DOHH2 (cell line): Measurements from ENCODE around the gene PMIS2.

Experiments used
- EZH2phosphoT487 ChIP-seq: fragments of 200-600 bp; sonication (generic); IDR thresholded peaks from 2 replicates; pipeline ENCODE4 v1.6.1; 2017; ENCODE audit warnings: borderline replicate concordance, mild to moderate bottlenecking, antibody characterized with exemption, low read length, moderate library complexity, mixed read lengths
- TF ChIP-seq, protein P1 (sequence below): fragments of 200-600 bp; sonication (generic); IDR thresholded peaks from one replicate; pipeline ENCODE4 v1.5.1; 2014; ENCODE audit warnings: antibody characterized with exemption, mild to moderate bottlenecking, low read depth, low read length; ENCODE audit not compliant: poor library complexity, severe bottlenecking

DNA sequence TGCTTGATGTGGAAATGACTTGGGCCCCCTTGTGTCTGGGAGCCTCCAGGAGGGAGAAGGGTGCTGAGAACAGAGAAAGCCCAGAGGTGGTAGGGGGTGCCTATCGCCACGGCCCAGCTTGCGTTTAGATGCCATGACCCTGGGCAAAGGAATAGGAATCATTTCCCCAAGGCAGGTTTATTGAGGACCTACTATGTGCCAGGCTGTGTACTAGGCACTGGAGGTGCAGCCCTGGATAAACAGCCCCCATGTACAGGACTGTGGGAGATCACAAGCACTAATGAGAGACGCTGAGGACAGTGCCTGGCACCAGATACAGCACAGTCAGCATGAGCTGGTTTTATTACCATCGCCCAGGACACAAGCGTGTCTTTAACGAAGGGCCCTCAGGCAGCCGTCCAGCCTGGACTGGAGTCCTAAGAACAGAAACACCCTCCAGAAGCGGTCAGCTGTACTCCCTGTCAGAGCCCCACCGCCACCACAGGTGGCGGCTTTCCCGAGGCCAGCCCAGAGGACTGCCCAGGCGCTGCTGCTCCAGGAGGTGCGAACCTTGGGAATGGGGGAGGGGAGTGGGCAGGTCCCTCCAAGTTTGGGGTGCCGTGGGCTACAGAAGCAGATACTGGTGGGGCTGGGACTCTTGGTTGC lies 36.0 kb upstream of the PMIS2 start:
- TF ChIP-seq, protein P1, sequence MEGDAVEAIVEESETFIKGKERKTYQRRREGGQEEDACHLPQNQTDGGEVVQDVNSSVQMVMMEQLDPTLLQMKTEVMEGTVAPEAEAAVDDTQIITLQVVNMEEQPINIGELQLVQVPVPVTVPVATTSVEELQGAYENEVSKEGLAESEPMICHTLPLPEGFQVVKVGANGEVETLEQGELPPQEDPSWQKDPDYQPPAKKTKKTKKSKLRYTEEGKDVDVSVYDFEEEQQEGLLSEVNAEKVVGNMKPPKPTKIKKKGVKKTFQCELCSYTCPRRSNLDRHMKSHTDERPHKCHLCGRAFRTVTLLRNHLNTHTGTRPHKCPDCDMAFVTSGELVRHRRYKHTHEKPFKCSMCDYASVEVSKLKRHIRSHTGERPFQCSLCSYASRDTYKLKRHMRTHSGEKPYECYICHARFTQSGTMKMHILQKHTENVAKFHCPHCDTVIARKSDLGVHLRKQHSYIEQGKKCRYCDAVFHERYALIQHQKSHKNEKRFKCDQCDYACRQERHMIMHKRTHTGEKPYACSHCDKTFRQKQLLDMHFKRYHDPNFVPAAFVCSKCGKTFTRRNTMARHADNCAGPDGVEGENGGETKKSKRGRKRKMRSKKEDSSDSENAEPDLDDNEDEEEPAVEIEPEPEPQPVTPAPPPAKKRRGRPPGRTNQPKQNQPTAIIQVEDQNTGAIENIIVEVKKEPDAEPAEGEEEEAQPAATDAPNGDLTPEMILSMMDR: no peak
- no peak for TF ChIP-seq EZH2phosphoT487
